ENCODE results near the gene MC5R.

GRCh38 chr18:13791181-13791580, 32.8 kb upstream of the MC5R start:
- TF ChIP-seq POLR2AphosphoS5 (IDR thresholded peaks at IDR 0.05; ENCODE audit: low read depth) (no peak), CTCF (conservative IDR thresholded peaks at IDR 0.05; ENCODE audit: low read depth in 2 of 2) (no peak)
- TF ChIP-seq, protein P1, sequence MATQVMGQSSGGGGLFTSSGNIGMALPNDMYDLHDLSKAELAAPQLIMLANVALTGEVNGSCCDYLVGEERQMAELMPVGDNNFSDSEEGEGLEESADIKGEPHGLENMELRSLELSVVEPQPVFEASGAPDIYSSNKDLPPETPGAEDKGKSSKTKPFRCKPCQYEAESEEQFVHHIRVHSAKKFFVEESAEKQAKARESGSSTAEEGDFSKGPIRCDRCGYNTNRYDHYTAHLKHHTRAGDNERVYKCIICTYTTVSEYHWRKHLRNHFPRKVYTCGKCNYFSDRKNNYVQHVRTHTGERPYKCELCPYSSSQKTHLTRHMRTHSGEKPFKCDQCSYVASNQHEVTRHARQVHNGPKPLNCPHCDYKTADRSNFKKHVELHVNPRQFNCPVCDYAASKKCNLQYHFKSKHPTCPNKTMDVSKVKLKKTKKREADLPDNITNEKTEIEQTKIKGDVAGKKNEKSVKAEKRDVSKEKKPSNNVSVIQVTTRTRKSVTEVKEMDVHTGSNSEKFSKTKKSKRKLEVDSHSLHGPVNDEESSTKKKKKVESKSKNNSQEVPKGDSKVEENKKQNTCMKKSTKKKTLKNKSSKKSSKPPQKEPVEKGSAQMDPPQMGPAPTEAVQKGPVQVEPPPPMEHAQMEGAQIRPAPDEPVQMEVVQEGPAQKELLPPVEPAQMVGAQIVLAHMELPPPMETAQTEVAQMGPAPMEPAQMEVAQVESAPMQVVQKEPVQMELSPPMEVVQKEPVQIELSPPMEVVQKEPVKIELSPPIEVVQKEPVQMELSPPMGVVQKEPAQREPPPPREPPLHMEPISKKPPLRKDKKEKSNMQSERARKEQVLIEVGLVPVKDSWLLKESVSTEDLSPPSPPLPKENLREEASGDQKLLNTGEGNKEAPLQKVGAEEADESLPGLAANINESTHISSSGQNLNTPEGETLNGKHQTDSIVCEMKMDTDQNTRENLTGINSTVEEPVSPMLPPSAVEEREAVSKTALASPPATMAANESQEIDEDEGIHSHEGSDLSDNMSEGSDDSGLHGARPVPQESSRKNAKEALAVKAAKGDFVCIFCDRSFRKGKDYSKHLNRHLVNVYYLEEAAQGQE (IDR thresholded peaks at IDR 0.05; ENCODE audit: unreplicated experiment), result no peak
